ENCODE results near the gene PCP2.

DNA sequence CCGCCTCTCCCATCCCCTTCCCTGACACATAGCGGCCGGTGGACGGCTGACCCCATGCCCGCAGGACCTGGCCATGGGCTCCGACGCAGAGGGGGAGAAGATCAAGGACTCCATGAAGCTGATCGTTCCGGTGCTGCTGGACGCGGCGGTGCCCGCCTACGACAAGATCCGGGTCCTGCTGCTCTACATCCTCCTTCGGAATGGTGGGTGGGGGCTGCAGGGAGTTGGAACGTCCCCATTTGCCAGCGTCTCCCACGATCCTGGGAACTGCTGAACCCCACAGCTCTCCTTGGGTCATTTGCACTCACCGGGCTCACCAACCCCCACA is 11.0 kb upstream of the PCP2 start:
- TF ChIP-seq, protein P1, sequence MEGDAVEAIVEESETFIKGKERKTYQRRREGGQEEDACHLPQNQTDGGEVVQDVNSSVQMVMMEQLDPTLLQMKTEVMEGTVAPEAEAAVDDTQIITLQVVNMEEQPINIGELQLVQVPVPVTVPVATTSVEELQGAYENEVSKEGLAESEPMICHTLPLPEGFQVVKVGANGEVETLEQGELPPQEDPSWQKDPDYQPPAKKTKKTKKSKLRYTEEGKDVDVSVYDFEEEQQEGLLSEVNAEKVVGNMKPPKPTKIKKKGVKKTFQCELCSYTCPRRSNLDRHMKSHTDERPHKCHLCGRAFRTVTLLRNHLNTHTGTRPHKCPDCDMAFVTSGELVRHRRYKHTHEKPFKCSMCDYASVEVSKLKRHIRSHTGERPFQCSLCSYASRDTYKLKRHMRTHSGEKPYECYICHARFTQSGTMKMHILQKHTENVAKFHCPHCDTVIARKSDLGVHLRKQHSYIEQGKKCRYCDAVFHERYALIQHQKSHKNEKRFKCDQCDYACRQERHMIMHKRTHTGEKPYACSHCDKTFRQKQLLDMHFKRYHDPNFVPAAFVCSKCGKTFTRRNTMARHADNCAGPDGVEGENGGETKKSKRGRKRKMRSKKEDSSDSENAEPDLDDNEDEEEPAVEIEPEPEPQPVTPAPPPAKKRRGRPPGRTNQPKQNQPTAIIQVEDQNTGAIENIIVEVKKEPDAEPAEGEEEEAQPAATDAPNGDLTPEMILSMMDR (CRISPR knock-in tag; IDR thresholded peaks at IDR 0.05): no peak
- TF ChIP-seq KAT7 (CRISPR knock-in tag; IDR thresholded peaks at IDR 0.05; ENCODE audit: borderline replicate concordance): no peak
- no peak for TF ChIP-seq POLR2AphosphoS5 (IDR thresholded peaks at IDR 0.05; ENCODE audit: low read depth, low read length)
- TF ChIP-seq, protein P2, sequence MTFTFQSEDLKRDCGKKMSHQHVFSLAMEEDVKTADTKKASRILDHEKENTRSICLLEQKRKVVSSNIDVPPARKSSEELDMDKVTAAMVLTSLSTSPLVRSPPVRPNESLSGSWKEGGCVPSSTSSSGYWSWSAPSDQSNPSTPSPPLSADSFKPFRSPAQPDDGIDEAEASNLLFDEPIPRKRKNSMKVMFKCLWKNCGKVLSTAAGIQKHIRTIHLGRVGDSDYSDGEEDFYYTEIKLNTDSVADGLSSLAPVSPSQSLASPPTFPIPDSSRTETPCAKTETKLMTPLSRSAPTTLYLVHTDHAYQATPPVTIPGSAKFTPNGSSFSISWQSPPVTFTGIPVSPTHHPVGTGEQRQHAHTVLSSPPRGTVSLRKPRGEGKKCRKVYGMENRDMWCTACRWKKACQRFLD (CRISPR knock-in tag; IDR thresholded peaks at IDR 0.05; ENCODE audit: borderline replicate concordance): no peak
- no peak for TF ChIP-seq SMC3 (IDR thresholded peaks at IDR 0.05; ENCODE audit: low read length)
